Subcutaneous adipose tissue (tissue), 4 donors: ENCODE data around the gene SLIT3. TPM values are rescaled to one million over a fixed set of nuclear protein-coding genes. Genes with fewer than 3 reads are reported as not detected.

Experiments
- CTCF ChIP-seq: fragments of 450-650 bp; IDR thresholded peaks from one replicate; pipeline ENCODE4 v1.5.1; 2016; ENCODE audit warnings: low read depth, mild to moderate bottlenecking, control low read depth, antibody characterized with exemption, moderate library complexity
- total RNA-seq, 4 donors: library from RNA; depleted of rRNA; stranded (reverse); fragments of >200 nt; gene quantifications; one replicate each; pipeline ENCODE4 v1.1.0, GENCODE V29; 2016

The SLIT3 gene
- total RNA-seq, 4 donors from 2014 or later = 48.1 to 163 (median 83.2) TPM

GRCh38 chr5:168752012-168752411 is 548.9 kb downstream of the SLIT3 start:
- TF ChIP-seq CTCF = no peak

- no peak for TF ChIP-seq CTCF
These were observed 550.0 kb downstream of the SLIT3 start for GRCh38 chr5:168750926-168751325.

GRCh38 chr5:168749391-168750100 is 551.4 kb downstream of the SLIT3 start:
- TF ChIP-seq CTCF = no peak

- no peak for TF ChIP-seq CTCF
These were observed 552.8 kb downstream of the SLIT3 start for GRCh38 chr5:168747987-168748777.

GRCh38 chr5:168746893-168747640 is 553.9 kb downstream of the SLIT3 start:
- no peak for TF ChIP-seq CTCF

- TF ChIP-seq CTCF = no peak
These were observed 557.3 kb downstream of the SLIT3 start for GRCh38 chr5:168743617-168744016.

- TF ChIP-seq CTCF = no peak
These were observed 560.1 kb downstream of the SLIT3 start for GRCh38 chr5:168740811-168741213.
